Measurements from ENCODE around the gene UBE2QL1. TPM values are rescaled to one million over a fixed set of nuclear protein-coding genes. Genes with fewer than 3 reads are reported as not detected.

The UBE2QL1 gene
- total RNA-seq, 1 donor from 2014 or later = 4.4 TPM

- H3K9me3 Mint-ChIP-seq = no peaks in the 10 kb centered on the region
- no peak for DNase-seq (ENCODE audit: low spot score in 2 of 2, unreplicated experiment in 2 of 2)
- peaks cover 5% of the 10 kb centered on the region for H3K36me3 Mint-ChIP-seq
- TF ChIP-seq CTCF (IDR thresholded peaks at IDR 0.05; ENCODE audit: unreplicated experiment) = no peak
- H3K27me3 Mint-ChIP-seq (ENCODE audit: low read depth) = peaks cover 77% of the 10 kb centered on the region
- H3K4me1 Mint-ChIP-seq = peaks cover 10% of the 10 kb centered on the region
- no peak overlapping the region for H3K27ac Mint-ChIP-seq
- H3K4me3 Mint-ChIP-seq = no peak overlapping the region
These were observed 47.0 kb downstream of the UBE2QL1 start for GRCh38 chr5:6495433-6496206.

DNA sequence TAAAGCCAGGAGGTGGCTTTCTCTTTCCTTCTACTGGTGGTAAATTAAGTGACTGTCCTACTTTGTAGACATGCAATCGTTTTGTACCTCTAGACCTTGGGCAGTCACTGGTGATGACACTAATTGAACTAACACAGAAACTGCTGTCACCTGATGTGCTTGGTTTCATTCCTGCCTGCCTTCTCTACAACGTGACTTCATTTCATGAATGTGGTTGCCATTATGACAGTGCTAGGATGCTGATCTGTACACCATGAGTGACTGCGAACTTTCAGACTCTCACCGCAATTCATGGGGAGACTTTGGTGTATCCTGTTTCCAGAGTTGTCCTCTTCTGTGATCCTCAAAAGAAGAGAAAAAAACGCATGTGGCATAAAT lies 47.5 kb downstream of the UBE2QL1 start:
- DNase-seq (ENCODE audit: low spot score in 2 of 2, unreplicated experiment in 2 of 2) = no peak
- H3K36me3 Mint-ChIP-seq = peaks cover 5% of the 10 kb centered on the region
- H3K27ac Mint-ChIP-seq = no peak overlapping the region
- no peak overlapping the region for H3K4me3 Mint-ChIP-seq
- peaks cover 4% of the 10 kb centered on the region for H3K9me3 Mint-ChIP-seq
- H3K4me1 Mint-ChIP-seq = peaks cover 5% of the 10 kb centered on the region
- TF ChIP-seq CTCF (IDR thresholded peaks at IDR 0.05; ENCODE audit: unreplicated experiment) = no peak
- H3K27me3 Mint-ChIP-seq (ENCODE audit: low read depth) = peaks cover 78% of the 10 kb centered on the region

DNA sequence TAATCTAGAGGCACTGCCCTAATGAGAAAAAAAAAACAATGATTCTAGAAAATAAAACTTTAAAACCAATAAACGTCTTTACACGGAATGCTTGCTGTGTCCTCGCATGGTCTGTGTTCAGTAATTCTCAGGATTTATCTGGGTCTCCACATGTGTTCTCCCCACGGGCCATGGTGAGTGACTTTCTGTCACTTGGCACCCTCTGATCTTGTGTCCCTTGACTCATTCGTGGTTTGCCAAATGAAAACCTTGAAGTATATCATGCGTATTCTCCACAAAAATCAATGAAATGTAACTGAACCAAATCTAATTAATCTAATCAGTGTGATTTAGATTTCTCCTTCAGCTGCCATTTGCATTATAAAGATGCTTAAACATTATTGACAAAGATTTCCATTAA lies 48.0 kb downstream of the UBE2QL1 start:
- Mint-ChIP-seq H3K27ac (no peak overlapping the region), H3K36me3 (peaks cover 5% of the 10 kb centered on the region), H3K27me3 (ENCODE audit: low read depth) (peaks cover 74% of the 10 kb centered on the region), H3K9me3 (peaks cover 4% of the 10 kb centered on the region), H3K4me3 (no peak overlapping the region), H3K4me1 (peaks cover under 1% of the 10 kb centered on the region)
- no peak for TF ChIP-seq CTCF (IDR thresholded peaks at IDR 0.05; ENCODE audit: unreplicated experiment)
- DNase-seq (ENCODE audit: low spot score in 2 of 2, unreplicated experiment in 2 of 2) = no peak

DNA sequence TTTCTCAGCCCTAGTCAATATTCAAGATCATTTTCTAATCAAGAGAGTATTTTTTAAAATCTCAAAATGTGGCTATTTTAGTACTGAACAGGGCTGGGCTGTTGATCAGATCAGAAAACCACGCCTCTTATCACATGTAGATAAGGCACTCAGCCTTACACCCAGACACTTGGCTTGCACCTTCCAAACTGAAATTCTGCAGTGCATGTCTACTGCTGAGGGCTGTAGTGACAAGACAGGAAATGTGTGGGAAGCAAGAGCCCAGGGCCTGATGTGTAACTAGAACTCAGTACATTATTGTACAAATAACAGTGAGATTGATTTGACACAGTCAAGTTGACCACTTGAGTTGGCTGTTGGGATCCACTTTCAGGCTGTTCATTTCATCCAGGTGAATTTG lies 48.6 kb downstream of the UBE2QL1 start:
- DNase-seq (ENCODE audit: low spot score in 2 of 2, unreplicated experiment in 2 of 2) = no peak
- Mint-ChIP-seq H3K36me3 (peaks cover under 1% of the 10 kb centered on the region), H3K27me3 (ENCODE audit: low read depth) (peaks cover 70% of the 10 kb centered on the region), H3K9me3 (peaks cover 4% of the 10 kb centered on the region), H3K4me1 (no peaks in the 10 kb centered on the region), H3K27ac (no peak overlapping the region), H3K4me3 (no peak overlapping the region)
- no peak for TF ChIP-seq CTCF (IDR thresholded peaks at IDR 0.05; ENCODE audit: unreplicated experiment)

DNA sequence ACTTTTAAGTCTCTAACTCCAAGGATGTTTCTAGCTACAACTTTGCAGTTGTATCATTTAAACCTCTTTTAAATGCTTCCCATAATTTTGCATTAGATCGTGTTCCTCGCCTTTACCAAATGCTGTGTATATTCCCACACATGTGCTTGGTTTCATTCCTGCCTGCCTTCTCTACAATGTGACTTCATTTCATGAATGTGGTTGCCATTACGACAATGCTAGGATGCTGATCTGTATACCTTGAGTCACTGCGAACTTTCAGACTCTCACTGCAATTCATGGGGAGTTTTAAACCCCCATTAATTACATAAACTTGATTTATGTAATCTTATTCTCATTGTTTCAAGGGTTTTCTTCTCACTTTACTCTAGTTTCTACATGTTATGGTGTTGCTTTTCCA lies 50.3 kb downstream of the UBE2QL1 start:
- DNase-seq (ENCODE audit: low spot score in 2 of 2, unreplicated experiment in 2 of 2) = no peak
- Mint-ChIP-seq H3K27me3 (ENCODE audit: low read depth) (peaks cover 57% of the 10 kb centered on the region), H3K4me3 (no peak overlapping the region), H3K27ac (no peak overlapping the region), H3K4me1 (no peaks in the 10 kb centered on the region), H3K36me3 (no peaks in the 10 kb centered on the region), H3K9me3 (peaks cover 10% of the 10 kb centered on the region)
- no peak for TF ChIP-seq CTCF (IDR thresholded peaks at IDR 0.05; ENCODE audit: unreplicated experiment)
